HG03457 (cell line): ENCODE measurements around the gene ZNRF1.
"Not testable (repeated sequence)": the region's sequence is repeated elsewhere in the genome, so short reads cannot be mapped to it uniquely, and the experiment has no call there.

Experiments
- ATAC-seq: cut with Tn5 transposase; IDR thresholded peaks from one replicate; pipeline ENCODE4 v1.9.1; 2021; ENCODE audit warnings: moderate number of reproducible peaks; ENCODE audit not compliant: unreplicated experiment

Gene ZNRF1

DNA sequence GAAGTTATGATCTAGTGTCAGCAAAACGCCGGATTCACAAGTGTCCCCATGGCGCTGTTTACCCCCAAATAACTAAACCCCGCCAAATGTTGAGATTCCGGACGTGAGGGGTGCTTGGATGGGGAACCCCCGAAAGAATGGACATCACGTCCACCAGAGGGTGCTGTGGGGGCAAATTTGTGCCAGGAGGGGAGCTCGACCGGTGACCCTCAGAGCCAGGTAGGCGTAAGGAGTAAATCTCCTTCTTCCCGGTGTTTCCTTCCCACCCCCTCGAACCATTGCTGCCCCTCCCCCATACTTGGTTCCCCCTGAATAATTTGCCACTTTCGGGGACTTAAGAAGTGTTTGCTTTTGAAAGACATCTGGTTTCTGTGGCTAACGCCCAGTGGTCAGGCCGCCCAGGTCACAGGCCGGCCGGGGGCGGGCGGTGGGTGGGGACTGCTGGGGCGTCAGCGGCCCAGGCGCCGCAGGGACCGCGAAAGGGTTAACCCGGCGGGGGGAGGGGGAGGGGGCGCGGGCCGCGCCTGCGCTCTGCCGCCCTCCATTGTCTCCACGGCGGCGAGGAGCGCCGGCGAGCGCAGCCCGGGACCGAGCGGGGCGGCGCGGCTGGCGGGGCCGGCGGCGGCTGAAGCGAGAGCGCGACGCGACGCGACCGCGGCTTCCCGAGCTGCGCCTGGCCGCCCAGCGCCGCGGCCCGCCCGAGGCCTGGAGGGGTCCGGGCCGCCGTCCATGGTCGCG is at the start of gene ZNRF1:
Gene ZNRF1, plus strand, starts transcription at position 544 of the 738 bp plus-strand sequence. CDS start 648 bp downstream, outside the sequence.
- ATAC-seq, result peak; percentile 48

DNA sequence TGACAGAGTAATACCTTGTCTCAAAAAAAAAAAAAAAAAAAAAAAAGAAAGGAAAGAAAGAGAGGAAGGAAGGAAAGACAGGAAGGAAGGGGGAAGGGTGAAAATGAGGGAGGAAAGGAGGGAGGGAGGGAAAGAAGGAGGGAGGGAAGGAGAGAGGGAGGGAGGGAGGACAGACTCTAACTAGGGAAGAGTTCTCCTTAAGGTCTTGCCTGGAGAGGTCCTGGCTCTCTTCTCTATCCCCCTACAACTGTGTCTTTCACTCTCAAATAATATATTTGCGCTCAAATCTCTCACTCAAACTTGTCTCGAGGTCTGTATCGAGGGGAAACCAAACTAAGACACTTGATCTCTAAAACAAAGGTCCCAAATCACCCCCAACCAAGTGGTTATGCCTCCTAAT is 49.5 kb upstream of the ZNRF1 start:
- no peak for ATAC-seq

DNA sequence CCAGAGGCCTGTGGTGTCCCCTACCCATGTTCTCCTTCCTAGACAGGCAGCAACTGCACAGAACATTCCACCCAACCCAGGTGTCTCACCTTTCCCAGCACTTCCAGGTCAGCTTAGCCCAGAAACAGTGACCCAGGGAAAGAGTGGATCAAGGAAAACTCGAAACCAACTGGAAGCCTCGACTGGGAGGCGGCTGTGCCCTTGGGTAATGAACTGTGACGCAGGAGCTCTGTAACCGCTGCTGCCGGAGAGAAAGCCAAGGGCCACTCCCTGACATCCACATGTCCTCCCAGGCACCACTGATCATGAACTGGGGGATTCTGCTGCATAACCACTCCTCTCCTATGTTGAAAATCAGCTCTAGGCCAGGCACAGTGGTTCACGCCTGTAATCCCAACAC is 48.3 kb upstream of the ZNRF1 start:
- no peak for ATAC-seq

DNA sequence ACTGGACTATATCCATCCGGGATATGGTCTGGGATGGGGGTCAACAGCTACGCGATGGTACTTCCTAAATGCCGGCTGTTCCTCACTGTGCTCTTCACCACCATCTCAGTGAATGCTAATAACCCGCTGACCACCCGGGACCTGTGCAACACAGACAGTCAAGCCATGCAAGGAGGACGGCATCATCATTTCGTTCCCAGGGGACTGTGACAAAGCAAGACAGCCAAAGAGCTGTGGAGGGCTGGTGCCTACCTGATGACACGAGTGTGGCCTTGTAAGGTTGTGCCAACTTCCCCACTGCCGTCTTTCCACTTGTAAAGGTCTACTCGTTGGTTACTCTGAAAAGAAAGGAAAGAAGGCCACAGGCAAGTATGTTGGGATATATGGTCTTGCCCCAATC is 47.6 kb upstream of the ZNRF1 start:
- no peak for ATAC-seq

DNA sequence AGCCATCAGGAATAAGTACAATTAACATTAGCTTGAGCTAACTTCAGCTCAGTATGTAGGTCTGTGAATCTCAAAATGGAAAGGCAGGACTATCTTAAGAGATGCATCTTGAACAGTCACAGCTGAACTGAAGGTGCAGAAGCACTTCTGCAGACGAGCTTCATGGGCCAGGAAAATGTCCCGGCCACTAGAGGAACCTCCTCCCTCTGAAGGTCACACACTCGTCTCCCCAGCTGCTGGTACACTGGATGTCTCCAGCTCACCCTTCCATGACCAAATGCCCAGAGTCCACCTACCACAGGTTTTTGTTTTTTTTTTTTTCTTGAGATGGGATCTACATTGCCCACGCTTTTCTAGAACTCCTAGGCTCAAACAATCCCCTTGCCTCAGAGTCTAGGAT is 47.1 kb upstream of the ZNRF1 start:
- ATAC-seq, result no peak

DNA sequence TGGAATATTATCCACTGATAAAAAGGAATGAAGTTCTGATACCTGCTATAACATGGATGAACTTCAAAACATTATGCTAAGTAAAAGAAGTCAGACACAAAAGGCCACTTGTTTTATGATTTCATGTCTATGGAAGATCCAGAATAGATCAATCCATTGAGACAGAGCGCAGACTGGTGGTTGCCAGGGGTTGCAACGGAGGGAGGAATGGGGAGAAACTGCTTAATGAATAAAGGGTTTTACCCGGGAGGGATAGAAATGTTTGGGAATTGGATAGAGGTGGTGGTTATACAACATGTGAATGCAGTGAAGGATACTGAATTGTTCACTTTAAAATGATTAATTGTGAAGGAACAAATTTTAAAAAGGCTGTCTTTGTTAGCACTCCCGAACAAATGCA is 44.1 kb upstream of the ZNRF1 start:
- no peak for ATAC-seq

DNA sequence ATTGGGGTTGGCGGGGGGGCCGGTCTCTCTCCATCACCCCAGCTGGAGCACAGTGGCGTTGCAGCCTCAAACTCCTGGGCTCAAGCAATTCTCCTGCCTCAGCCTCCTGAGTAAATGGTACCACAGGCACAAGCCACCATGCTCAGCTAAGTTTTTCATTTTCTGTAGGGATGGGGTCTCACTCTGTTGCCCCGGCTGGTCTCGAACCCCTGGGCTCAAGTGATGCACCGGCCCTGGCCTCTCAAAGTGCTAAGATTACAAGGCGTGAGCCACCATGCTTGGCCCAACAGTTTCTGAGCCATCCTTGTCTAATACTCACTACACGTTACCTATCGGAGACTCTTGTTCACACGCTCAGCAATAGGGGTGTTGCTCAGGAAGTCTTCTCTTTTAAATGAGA is 25.5 kb upstream of the ZNRF1 start:
- ATAC-seq, result no peak

DNA sequence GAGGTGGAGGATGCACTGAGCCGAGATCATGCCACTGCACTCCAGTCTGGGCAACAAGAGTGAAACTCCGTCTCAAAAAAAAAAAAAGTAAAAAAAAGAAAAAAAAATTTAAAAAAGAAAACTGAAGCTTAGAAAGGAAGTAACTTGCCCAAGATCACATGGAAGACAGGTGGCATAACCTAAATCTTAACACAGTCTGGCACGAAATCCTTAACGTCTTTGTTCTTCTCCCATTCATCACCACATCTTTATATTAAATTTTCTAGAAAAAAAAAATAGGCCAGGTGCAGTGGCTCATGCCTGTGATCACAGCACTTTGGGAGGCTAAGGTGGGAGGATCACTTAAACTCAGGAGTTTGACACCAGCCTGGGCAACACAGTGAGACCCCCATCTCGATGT is 23.2 kb upstream of the ZNRF1 start:
- no peak for ATAC-seq

DNA sequence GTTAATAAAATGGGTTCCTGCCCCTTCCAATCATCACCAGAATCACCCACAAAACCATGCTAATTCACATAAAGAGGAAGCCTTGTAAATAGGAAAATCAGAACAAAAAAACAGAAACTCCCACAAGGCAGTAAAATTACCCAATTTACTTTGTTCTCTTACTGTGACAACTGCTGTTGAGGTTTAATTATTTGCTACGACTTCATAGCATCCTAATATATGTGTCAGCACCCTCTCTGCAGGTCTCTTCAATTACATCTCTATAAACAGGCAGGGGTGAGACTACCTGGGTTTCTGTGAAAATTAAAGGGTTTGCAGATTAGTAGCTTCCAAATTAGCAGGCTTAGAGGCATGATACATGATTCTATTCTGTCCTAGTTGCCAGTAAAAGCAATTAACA is 16.6 kb upstream of the ZNRF1 start:
- ATAC-seq, result no peak

DNA sequence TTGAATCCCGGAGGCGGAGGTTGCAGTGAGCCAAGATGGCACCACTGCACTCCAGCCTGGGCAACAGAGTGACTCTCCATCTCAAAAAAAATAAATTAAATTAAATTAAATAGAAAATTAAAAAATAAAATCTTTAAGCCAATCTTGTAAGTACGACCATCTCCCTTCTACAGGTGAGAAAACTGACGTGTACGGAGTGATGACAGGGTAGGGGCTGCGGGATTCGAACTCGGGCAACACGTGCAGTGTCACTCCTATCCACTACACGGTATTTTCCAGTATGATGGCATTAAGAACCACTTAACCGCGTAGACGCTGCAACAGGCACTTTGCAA is 14.7 kb upstream of the ZNRF1 start:
- no peak for ATAC-seq

DNA sequence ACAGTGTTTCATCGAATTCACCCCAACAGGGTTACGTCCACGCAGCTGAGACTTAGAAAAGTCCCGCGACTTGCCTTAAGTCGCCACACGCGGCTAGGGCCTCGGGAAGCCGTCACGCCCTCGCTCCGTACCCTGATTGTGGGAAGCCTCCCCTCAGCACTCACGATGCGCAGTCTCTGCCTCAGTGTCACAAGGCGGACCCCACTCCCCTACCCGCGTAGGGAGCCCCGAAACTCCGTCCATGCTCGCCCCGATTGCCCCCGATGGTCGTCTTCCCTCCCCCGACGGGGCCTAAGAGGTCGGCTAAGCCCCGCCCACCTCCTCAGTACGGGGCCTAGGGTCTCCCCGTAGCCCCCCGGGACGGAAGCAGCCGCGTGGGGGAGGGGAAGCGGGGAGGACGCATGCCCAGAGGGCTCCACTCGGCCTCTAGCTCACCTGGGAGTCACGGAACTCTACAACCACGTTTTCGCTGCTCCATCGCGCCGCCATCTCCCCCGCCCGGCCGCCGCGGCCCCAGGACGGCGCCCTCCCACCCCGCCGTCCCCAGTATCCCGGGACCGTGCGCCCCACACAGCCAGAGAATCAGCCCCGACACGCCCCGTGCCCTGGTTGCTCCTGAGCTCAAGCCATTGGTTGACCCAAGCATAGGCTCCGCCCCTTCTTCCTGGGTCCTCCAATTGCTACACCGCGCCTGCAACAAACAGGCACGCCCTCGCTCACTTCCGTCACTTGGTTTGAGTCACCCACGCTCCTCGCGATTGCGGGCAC is 14.1 kb upstream of the ZNRF1 start, which contains the start of gene WDR59:
Gene WDR59, minus strand, starts transcription at position 595 of the 768 bp plus-strand sequence. Its CDS starts 106 bp downstream, at position 489.
- peak; percentile 99 for ATAC-seq

DNA sequence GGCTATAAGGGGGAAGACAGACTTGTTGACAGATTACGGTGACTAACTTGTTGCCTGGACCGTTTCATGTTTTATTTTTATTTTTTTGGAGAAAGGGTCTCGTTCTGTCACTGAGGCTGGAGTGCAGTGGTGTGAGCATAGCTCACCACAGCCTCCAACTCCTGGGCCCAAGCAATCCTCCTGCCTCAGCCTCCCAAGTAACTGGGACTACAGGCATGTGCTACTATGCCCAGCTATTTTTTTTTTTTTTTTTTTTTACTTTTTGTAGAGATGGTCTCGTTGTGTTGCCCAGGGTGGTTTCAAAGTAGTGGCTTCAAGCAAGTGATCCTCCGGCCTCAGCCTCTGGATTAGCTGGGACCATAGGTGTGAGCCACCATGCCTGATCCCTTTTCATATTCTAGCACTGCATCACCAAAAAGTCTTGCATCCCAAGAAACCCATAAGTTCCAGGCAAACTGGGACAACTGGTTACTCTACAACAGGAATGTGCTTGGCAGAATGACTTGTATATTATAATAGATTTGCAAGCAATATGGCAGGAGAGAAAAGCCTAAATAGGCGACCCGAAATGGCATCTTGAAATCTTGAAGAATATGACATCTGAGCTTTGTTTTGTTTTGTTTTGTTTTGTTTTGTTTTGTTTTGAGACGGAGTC is 11.7 kb upstream of the ZNRF1 start:
- ATAC-seq, result no peak

DNA sequence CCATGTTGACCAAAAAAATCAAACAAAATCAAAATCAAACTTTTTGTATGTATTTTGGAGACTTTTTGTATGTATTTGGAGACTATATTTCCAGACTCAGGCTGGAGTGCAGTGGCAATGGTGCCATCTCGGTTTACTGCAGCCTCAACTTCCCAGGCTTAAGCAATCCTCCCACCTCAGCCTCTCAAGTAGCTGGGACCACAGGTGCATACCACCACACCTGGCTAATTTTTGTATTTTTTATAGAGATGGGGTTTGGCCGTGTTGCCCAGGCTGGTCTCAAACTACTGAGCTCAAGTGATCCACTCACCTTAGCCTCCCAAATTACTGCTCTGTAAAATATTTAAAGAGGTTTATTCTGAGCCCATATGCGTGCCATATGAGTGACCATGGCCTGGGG is 9.0 kb upstream of the ZNRF1 start:
- not testable (repeated sequence) for ATAC-seq

DNA sequence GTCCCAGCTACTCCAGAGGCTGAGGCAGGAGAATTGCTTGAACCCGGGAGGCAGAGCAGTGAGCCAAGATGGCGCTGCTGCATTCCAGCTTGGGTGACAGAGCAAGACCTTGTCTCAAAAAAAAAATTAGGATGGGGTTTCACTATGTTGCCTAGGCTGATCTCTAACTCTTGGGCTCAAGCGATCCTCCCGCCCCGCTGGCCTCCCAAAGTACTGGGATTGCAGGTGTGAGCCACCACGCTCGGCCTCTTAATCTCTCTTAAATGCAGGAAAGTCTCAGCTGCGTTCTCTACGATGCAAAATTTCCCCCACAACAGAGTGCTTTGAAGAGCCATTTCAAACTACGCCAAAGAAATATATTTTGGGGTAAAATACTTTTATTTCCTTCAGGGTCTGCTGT is 8.0 kb upstream of the ZNRF1 start:
- no peak for ATAC-seq

DNA sequence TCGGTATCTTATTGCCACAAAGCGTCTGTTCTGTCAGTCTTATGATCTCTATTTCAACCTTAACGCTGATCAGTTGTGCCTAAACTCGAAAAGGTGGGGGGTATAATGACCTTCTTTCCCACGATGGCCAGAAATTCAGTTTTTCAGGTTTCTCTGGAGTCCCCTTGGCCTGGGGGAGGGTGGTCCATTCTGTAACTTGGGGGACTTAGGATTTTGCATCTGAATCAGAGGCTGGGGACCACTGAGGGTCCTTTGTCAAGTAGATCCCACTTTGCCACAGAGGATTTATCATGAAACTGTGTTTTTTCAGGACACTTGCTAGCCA is 7.6 kb upstream of the ZNRF1 start:
- no peak for ATAC-seq

DNA sequence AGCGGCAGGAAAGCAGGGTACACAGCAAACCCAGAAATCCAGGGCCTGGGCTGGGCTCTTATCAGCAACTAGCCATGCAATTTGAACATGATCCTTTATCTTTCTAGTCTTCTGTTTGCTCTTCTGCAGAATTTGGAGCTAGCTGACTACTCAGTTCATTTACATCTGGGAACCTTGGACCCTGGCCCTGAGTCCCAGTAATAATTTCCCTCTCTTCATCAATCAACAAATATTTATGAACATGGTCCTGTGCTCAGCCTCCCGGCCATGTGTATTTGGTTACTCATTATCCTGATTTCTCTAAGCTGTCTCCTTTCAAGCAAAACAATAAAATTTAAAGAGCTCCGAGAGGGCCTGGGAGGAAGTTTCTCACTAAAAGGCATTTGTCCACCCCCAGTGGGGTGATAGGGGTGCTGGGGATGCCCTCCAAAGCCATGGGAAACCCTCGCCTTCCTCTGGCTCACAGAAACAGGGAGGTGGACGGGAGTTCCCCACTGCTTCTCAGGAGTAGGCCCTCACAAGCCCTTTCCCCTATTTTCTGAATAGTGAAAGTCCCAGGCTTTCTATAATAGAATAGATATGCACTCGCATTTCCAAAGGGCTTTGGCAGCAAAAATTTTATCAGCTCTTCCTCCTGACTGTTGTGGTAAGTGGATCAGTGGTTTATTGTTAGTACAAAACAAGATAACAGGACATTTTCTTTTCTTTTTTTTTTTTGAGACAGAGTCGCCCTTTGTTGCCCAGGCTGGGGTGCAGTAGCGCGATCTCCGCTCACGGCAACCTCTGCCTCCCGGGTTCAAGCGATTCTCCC is 7.0 kb upstream of the ZNRF1 start:
- no peak for ATAC-seq

DNA sequence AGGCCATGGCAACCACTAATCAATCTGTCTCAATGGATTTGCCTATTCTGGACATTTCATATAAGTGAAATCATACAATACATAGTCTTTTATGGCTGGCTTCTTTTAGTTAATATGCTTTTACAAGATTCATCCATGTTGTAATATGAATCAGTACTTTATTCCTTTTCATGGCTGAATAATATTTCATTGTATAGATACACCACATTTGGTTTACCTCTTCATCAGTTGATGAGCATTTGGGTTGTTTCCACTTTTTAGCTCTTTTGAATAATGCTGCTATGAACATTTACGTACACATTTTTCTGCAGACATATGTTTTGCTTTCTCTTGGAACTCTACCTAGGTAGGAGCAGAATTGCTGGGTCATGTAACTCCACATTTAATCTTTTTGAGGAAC is 2.8 kb upstream of the ZNRF1 start:
- no peak for ATAC-seq

DNA sequence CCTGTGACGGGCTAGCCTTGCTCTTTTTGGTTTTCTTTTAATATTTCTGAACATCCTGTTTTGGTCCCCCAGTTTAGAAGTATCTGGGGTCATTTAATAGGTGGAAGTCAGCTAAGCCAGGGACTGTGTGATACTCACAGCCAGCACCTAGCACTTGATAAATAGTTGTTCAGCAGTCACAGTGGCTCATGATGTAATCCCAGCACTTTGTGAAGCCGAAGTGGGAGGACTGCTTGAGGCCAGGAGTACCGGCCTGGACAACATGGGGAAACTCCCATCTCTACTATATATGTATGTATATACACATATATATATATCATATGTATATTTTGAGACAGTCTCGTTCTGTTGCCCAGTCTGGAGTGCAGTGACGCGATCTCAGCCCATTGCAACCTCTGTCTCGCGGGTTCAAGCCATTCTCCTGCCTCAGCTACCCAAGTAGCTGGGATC is 1.8 kb upstream of the ZNRF1 start:
- ATAC-seq, result no peak

DNA sequence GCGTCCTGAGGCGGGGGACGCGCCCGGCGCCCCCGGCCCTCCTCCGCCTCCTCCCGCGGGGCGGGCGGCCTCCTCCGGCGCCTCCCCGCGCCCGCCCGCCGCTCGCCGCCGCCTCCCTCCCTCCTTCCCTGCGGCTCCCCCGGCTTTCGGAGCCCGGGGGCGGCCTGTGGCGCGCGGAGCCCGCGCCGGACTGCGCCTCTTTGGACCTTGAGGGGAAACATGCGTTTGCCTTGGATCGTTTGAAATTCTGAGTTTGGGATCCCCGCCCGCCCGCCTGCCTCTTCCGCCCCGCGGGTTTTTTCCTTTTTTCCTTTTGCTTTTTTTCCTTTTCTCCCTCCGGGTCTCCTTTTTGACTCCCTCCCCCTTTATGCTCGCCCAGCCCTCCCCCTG is 390 bp downstream of the ZNRF1 start:
- peak; percentile 28 for ATAC-seq

DNA sequence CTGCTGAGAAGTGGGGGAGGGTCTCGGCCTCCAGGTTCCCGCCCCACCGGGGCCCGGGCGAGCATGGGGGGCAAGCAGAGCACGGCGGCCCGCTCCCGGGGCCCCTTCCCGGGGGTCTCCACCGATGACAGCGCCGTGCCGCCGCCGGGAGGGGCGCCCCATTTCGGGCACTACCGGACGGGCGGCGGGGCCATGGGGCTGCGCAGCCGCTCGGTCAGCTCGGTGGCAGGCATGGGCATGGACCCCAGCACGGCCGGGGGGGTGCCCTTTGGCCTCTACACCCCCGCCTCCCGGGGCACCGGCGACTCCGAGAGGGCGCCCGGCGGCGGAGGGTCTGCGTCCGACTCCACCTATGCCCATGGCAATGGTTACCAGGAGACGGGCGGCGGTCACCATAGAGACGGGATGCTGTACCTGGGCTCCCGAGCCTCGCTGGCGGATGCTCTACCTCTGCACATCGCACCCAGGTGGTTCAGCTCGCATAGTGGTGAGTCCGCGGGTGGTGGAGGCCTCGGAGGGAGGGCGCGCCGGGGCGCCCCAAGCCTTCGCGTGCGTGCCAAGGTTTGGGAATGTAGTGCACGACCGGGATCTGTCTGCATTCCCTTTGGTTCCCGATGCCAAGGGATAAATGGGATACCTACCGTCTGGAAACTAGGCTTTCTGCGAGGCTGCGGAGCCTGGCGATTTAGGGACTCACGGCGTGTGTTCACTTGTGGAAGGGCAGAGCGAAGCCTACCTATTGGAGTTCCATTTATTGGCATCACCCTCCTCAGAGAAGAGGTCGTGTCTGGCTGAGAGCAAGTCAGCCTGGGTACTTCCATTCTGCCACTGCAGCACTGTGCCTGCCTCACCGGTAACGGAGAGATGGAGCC is 1.0 kb downstream of the ZNRF1 start:
- no peak for ATAC-seq
